ENCODE results near the gene TRAM2. TPM values are rescaled to one million over a fixed set of nuclear protein-coding genes. Genes with fewer than 3 reads are reported as not detected.

Gene TRAM2
- total RNA-seq, 2 experiments from 2014 or later = 3.5 to 3.6 TPM

DNA sequence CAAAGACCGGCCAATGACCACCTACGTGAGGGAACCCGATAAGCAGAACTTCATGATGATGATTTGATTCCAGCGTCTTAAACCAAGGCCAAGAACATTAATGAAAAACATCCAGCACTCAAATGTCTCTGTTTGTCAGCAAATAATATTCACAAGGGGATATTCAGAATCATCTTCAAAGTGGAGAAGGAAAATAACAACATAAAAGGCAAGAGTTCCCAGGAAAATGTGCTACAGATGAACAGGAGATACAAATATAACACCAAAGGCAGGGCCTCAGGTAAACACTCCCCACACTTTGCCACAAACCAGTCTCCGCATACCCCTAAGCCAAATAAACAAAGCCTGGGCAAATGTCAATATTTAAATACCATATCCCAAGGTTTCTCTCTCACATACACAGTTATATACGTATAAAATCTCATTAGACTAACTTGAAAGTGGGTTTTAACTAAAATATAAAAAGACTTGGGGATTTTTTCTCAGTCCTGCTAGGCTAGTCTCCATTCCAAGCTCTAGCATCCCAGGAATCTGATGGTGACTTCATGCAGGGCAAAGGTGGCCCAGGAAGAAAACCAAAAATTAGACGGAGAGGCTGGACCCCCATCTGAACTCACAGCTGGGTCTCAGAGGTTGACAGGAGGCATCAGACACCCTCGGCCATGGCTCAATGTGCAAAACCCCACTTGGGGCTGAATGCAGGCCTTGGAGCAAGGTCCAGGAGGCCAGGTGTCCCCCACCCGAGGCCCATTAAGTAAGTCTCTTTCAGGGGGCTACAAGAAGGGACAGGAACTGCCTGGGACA, 32.1 kb downstream of the TRAM2 start:
- ATAC-seq = no peak
- no peak for DNase-seq
- no peaks in the 10 kb centered on the region for H3K27me3 Mint-ChIP-seq
- no peak overlapping the region for H3K4me3 Mint-ChIP-seq
- H3K36me3 Mint-ChIP-seq (ENCODE audit: low read depth) = no peaks in the 10 kb centered on the region
- H3K4me1 Mint-ChIP-seq = peaks cover 4% of the 10 kb centered on the region
- intact Hi-C loops (cut with DNase I, micrococcal nuclease) = no loop called here
- H3K27ac Mint-ChIP-seq = no peak overlapping the region
- POLR2A ChIA-PET = no interaction called here
- CTCF ChIA-PET = no interaction called here
- no peaks in the 10 kb centered on the region for H3K9me3 Mint-ChIP-seq (ENCODE audit: low read depth)

DNA sequence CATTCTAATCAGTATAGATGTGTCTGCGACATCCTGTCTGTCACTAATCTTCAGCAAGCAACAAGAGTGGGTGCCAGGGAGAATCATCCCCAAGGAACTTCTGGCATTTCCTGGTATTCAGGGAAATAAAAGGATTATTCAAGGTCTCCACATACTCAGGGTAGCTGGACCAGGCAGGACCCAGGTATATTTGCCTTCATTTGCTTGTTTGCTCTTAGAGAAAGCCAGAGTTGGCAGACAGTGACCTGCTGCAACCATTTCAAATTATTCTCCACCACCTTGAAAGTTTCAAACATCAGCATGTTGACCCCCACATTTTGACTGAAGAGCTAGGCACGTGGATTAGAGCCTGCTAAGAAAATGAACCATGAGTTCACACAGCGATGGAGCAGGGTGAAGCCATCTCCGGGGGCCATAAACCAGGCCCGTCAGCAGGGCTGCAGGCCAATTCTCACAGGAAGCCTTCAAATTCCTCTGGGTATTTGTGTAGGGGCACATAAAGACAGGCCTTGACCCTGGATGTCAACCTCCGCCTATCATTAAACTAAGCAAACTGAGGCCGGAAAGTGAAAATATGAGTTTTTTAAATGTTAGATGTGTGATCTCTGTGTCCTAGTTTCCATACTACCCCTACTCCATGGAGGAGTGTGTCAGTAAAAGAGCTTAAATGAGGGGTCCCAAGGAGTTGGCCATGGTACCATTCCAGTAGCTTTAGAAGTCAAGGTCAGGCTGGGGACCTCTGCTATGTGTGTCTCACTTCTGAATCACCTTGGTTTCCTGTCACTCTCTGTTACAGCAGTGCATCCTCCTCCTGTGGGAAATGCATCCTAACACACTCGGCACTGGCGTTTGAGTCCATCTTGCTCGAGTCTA, 32.9 kb downstream of the TRAM2 start:
- intact Hi-C loops (cut with DNase I, micrococcal nuclease) = no loop called here
- H3K27ac Mint-ChIP-seq = no peak overlapping the region

DNA sequence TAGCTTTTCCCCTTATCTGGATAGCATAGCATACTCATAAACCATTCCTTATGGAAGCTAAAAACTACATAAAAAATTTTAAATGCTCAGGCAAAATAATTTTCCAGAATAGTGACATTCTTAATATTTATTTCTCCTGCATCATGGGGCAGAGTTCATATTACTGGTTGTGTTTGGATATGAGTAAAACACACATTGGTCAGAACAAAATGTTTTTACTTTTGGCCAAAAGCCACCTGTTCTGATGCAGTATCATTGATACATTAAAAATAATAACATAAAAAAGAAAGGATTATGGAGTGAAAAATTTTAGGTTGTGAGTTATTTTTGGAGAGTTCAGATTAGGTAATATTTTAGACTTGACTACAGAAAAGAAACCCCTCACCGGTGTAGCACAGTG, 33.6 kb downstream of the TRAM2 start:
- ChIA-PET POLR2A (no interaction called here), CTCF (interaction anchor here (0.5 to 1.1 kb wide), 3 partner anchors 20 to 106 kb away, joined by 3 read pairs; no protein-coding TSS in a partner anchor)
- H3K27ac Mint-ChIP-seq = no peak overlapping the region
- H3K9me3 Mint-ChIP-seq (ENCODE audit: low read depth) = no peaks in the 10 kb centered on the region
- no peaks in the 10 kb centered on the region for H3K36me3 Mint-ChIP-seq (ENCODE audit: low read depth)
- no peak overlapping the region for H3K4me3 Mint-ChIP-seq
- DNase-seq = no peak
- peaks cover 15% of the 10 kb centered on the region for H3K4me1 Mint-ChIP-seq
- no peaks in the 10 kb centered on the region for H3K27me3 Mint-ChIP-seq
- no peak for ATAC-seq
- intact Hi-C loops (cut with DNase I, micrococcal nuclease) = no loop called here

More for the DNA sequence above, 32.9 kb downstream of the TRAM2 start:
- ATAC-seq (no peak), DNase-seq (no peak)
- POLR2A ChIA-PET = no interaction called here
- Mint-ChIP-seq H3K27me3 (no peaks in the 10 kb centered on the region), H3K9me3 (ENCODE audit: low read depth) (no peaks in the 10 kb centered on the region), H3K4me1 (peaks cover 9% of the 10 kb centered on the region), H3K36me3 (ENCODE audit: low read depth) (no peaks in the 10 kb centered on the region), H3K4me3 (no peak overlapping the region)
- CTCF ChIA-PET = interaction anchor here (0.6 to 1.1 kb wide), 2 partner anchors 19 to 106 kb away, joined by 3 read pairs; no protein-coding TSS in a partner anchor

DNA sequence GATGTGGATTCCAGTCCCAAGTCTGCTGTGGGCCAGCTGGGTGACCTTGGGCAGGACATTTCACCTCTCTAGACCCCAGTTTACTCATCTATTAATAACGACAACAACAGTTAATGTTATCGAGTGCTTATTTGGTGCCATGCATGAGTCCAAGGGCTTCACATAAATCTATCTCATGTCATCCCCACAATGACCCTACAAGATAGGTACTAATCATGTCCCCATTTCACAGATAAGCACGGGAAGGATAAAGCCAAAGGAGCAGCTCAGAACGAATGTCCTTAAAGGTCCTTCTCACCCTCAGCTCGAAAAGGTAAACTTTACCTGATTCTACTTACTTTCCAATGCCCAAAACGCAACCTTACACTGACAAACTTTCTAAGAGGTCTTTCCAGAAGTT, 35.7 kb downstream of the TRAM2 start:
- POLR2A ChIA-PET = interaction anchor here (0.6 kb wide), 1 partner anchor 9 kb away, joined by 6 read pairs; no protein-coding TSS in a partner anchor
- peaks cover 36% of the 10 kb centered on the region for H3K4me1 Mint-ChIP-seq

DNA sequence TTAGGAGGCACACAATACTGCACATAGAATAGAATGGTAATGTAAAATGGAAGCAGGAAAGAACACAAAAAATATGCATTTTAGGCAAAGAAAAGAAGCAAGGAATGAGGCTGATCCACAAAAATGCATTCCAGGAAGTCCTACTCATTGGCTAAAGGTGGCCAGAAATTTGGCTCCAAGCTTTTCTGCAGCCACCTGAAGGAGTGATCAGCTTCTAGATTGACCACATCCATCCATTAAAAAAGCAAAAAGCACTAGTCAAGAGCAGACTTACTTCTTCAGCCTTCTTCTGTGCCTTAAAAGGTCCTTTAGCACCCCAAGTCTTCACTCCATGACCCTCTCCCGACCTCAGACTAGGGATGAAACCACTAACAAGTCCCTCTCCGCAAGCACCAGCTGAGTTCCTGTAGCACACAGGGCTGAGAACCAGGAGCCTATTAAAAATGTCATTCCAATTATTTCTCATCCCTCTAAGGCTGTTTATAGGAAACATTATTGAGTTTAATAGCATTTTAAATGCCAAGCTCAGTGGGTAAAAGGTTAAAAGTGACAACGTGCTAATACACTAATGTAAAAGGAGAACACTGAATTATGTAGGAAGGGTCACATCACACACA, 36.5 kb downstream of the TRAM2 start:
- Mint-ChIP-seq H3K4me3 (no peak overlapping the region), H3K9me3 (ENCODE audit: low read depth) (no peaks in the 10 kb centered on the region), H3K27ac (no peak overlapping the region), H3K4me1 (peaks cover 43% of the 10 kb centered on the region), H3K36me3 (ENCODE audit: low read depth) (no peaks in the 10 kb centered on the region), H3K27me3 (no peaks in the 10 kb centered on the region)
- ChIA-PET POLR2A (no interaction called here), CTCF (interaction anchor here (0.7 kb wide), 1 partner anchor 16 kb away, joined by 3 read pairs; no protein-coding TSS in a partner anchor)
- ATAC-seq = no peak
- intact Hi-C loops (cut with DNase I, micrococcal nuclease) = no loop called here
- no peak for DNase-seq

More for the DNA sequence above, 35.7 kb downstream of the TRAM2 start:
- DNase-seq (no peak), ATAC-seq (no peak)
- Mint-ChIP-seq H3K9me3 (ENCODE audit: low read depth) (no peaks in the 10 kb centered on the region), H3K27me3 (no peaks in the 10 kb centered on the region), H3K36me3 (ENCODE audit: low read depth) (no peaks in the 10 kb centered on the region), H3K27ac (no peak overlapping the region), H3K4me3 (no peak overlapping the region)
- CTCF ChIA-PET = no interaction called here
- intact Hi-C loops (cut with DNase I, micrococcal nuclease) = no loop called here

DNA sequence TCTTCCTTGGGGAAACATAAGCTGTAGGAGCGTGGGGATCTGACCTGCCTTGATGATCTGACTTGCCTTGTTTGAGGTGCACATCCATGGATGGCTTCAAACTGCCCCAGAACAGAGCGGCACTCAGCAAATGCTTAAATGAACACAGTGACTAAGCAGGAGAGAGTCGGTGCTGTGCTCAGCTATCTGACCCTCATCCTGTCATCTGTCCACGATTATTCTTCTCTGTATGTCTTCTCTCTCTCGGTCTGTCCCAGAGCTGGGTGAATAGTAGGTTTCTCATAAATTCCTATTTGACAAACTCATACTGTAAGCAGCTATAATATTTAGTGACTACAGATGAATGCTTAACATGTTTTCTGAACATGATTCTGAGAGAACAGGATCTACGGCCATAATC, 37.3 kb downstream of the TRAM2 start:
- DNase-seq (no peak), ATAC-seq (no peak)
- H3K9me3 Mint-ChIP-seq (ENCODE audit: low read depth) = no peaks in the 10 kb centered on the region
- peaks cover 1% of the 10 kb centered on the region for H3K36me3 Mint-ChIP-seq (ENCODE audit: low read depth)
- no peak overlapping the region for H3K27ac Mint-ChIP-seq
- H3K4me1 Mint-ChIP-seq = peaks cover 51% of the 10 kb centered on the region
- H3K4me3 Mint-ChIP-seq = no peak overlapping the region
- intact Hi-C loops (cut with DNase I, micrococcal nuclease) = no loop called here
- no peaks in the 10 kb centered on the region for H3K27me3 Mint-ChIP-seq
- CTCF ChIA-PET = interaction anchor here (0.7 kb wide), 1 partner anchor 15 kb away, joined by 3 read pairs; no protein-coding TSS in a partner anchor
- POLR2A ChIA-PET = no interaction called here

DNA sequence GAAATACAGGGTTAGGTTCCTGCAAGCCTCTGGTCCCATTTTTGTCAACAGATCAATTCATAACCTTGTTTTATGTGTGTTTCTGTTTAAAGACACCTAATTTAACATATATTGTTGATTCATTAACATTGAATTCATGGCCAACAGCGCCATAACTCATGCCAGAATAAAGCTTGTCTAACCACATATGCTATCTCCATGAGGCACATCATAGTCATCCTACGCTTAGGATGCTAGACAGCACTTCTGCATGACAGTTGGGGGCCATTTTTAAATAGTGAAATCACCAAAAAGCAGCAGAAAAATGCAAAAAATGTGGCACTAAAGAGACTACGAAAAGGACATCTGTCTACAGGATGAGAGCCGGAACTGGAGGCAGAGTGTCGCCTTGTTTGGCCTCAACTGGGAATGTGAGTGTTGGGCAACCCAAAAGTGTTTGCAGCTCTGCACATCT, 37.9 kb downstream of the TRAM2 start:
- no peak for DNase-seq
- ChIA-PET POLR2A (no interaction called here), CTCF (interaction anchor here (0.6 kb wide), 1 partner anchor 40 kb away, joined by 3 read pairs; no protein-coding TSS in a partner anchor)
- intact Hi-C loops (cut with DNase I, micrococcal nuclease) = no loop called here
- Mint-ChIP-seq H3K36me3 (ENCODE audit: low read depth) (peaks cover 4% of the 10 kb centered on the region), H3K4me1 (peaks cover 51% of the 10 kb centered on the region), H3K27ac (no peak overlapping the region), H3K9me3 (ENCODE audit: low read depth) (no peaks in the 10 kb centered on the region), H3K27me3 (no peaks in the 10 kb centered on the region), H3K4me3 (no peak overlapping the region)
- ATAC-seq = no peak

DNA sequence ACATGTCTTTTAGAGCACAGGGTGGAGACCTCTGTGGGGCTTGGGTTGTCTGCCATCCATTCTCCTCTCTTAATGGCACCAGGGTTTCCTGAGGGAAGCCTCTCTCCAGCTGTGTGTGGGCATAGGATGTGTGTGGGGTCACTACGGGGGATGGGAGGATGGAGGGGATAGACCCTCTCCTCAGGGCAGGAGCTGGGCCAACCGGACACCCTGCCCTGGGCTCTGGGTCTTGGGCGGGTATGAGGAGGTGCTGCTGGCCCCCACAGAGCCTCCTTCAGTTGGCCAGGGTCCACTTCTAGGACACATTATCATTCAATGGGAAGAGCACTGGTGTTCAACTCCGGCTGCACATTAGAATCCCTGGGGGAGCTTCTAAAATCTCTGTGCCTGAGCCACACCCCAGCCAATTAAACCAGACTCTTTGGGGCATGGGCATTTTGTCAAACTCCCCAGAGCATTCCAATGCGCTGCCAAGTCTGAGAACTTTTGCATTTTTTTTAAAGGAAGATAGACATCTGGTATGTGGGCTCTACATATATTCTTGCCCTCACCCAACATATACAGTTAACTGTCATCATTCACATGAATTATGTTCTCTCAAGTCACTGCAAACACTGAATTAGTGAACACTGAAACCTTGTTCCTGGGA, 38.5 kb downstream of the TRAM2 start:
- ATAC-seq (no peak), DNase-seq (no peak)
- POLR2A ChIA-PET = interaction anchor here (0.6 kb wide), 1 partner anchor 625 kb away, joined by 4 read pairs; no protein-coding TSS in a partner anchor
- CTCF ChIA-PET = interaction anchor here (0.6 kb wide), 1 partner anchor 39 kb away, joined by 3 read pairs; no protein-coding TSS in a partner anchor
- Mint-ChIP-seq H3K4me3 (no peak overlapping the region), H3K4me1 (peaks cover 51% of the 10 kb centered on the region), H3K27me3 (no peaks in the 10 kb centered on the region), H3K36me3 (ENCODE audit: low read depth) (peaks cover 4% of the 10 kb centered on the region), H3K27ac (no peak overlapping the region), H3K9me3 (ENCODE audit: low read depth) (no peaks in the 10 kb centered on the region)
- intact Hi-C loops (cut with DNase I, micrococcal nuclease) = no loop called here

DNA sequence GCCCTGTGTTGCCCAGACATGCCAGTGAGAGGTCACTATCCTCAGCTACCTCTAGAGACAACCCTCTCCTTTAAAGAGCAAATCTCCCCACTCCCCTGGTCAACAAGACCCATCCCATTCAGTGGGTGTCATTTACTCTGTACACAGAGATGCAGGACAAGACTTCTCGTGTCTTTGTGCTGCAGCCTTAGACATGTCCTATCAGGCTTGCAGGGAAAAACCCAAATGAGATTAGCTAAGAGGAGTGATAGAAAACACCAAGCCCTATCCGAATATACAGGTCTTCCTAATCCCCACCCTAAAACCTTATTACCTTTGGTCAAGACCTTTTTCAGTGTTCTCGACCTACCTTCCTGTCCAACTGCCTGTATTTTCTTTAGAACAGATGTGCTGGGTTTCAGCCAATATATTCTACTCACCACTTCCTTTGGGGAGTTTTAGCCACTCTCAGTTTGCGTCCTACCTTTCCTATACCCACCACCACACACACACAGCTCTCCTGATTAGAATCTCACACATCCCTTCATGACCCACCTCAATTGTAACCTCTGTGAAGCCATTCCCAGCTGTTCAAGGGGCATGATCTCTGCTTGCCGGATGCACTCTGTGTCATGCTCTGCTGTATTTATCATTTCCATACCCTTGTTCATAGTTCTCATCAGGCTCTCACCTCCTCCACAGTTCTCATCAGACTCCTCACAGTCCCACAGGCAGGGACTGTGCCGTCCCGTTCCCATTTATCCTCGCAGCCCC, 39.7 kb downstream of the TRAM2 start:
- ATAC-seq = peak; percentile 67
- Mint-ChIP-seq H3K36me3 (ENCODE audit: low read depth) (peaks cover 4% of the 10 kb centered on the region), H3K9me3 (ENCODE audit: low read depth) (no peaks in the 10 kb centered on the region), H3K4me1 (peaks cover 51% of the 10 kb centered on the region), H3K4me3 (no peak overlapping the region), H3K27ac (no peak overlapping the region), H3K27me3 (no peaks in the 10 kb centered on the region)
- ChIA-PET CTCF (interaction anchor here (1.7 kb wide), 1 partner anchor 115 kb away, joined by 4 read pairs; no protein-coding TSS in a partner anchor), POLR2A (interaction anchor here (0.7 kb wide), 1 partner anchor 39 kb away, joined by 3 read pairs; no protein-coding TSS in a partner anchor)
- intact Hi-C loops (cut with DNase I, micrococcal nuclease) = no loop called here
- DNase-seq = peak; percentile 27

DNA sequence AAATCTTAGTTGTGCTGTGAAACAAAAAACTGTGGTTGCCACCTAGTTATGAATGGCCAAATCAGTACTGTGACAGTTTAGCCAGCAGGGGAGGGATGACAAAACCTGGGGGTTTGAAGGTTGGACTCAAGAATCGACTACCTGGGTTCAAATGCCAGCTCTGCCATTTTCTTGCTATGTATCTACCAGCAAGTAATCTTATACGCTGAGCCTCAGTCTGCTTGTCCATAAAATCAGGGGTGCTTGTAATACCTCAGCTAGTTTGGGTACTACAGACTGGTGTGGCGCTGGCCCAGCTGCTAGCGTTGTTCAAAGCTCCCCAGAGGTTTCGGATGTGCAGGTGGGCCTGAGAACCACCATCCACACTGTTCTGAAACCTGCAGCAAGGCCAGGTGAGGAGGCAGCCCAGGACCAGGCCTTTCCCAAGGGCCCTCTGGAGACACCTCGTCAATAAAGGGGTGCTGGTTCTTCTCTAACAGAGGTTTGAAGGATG, 40.4 kb downstream of the TRAM2 start:
- no peaks in the 10 kb centered on the region for H3K27me3 Mint-ChIP-seq
- no peak overlapping the region for H3K27ac Mint-ChIP-seq
- no peak overlapping the region for H3K4me3 Mint-ChIP-seq
- peaks cover 51% of the 10 kb centered on the region for H3K4me1 Mint-ChIP-seq
- DNase-seq (no peak), ATAC-seq (no peak)
- intact Hi-C loops (cut with DNase I, micrococcal nuclease) = no loop called here
- H3K36me3 Mint-ChIP-seq (ENCODE audit: low read depth) = peaks cover 4% of the 10 kb centered on the region
- ChIA-PET CTCF (interaction anchor here (1.0 to 1.7 kb wide), 3 partner anchors 37 to 129 kb away, joined by 3 to 4 read pairs (median 4); no protein-coding TSS in a partner anchor), POLR2A (no interaction called here)
- no peaks in the 10 kb centered on the region for H3K9me3 Mint-ChIP-seq (ENCODE audit: low read depth)
